GM12892 (cell line): Measurements from ENCODE around the gene SERTAD2.

ENCODE experiments used
- POLR2AphosphoS5 ChIP-seq: IDR thresholded peaks from 2 replicates; pipeline ENCODE4 v1.6.1; 2011; ENCODE audit warnings: low read depth, low read length, control low read depth
- TAF1 ChIP-seq: IDR thresholded peaks from 2 replicates; pipeline ENCODE4 v1.6.1; 2011; ENCODE audit warnings: low read depth, mild to moderate bottlenecking, control low read depth, low read length, borderline replicate concordance

- TF ChIP-seq POLR2AphosphoS5 (no peak), TAF1 (no peak)
Measured at GRCh38 chr2:64656379-64656778, 2.7 kb upstream of the SERTAD2 start.
